Hindlimb muscle (tissue), 1 donor: ENCODE results near the gene MME. TPM values are rescaled to one million over a fixed set of nuclear protein-coding genes. Genes with fewer than 3 reads are reported as not detected.

ENCODE experiments used
- polyA plus RNA-seq: library from polyadenylated mRNA; unstranded; fragments of 120-200 nt; gene quantifications from one replicate; pipeline ENCODE4 v1.2.1, GENCODE V29; 2013; ENCODE audit not compliant: insufficient read length

MME gene
- polyA plus RNA-seq, 1 donor, result 5.3 TPM

Other genes with a start within 250 kb of the MME start
- 24.2 TPM for gene STRIT1, start 213.4 kb downstream of the MME start, polyA plus RNA-seq